Inflammatory macrophage treated with lipopolysaccharide for 4 hours (primary cell): ENCODE data around the gene MED12L.

Experiments
- DNase-seq: peaks from one replicate; pipeline ENCODE4 v3.0.0-alpha.2; 2020

Gene MED12L

GRCh38 chr3:151306168-151306810 is 220.8 kb downstream of the MED12L start:
- DNase-seq, result no peak

GRCh38 chr3:151307131-151307530 is 221.7 kb downstream of the MED12L start:
- DNase-seq, result no peak

GRCh38 chr3:151307583-151308488 is 222.4 kb downstream of the MED12L start:
- no peak for DNase-seq

- DNase-seq, result no peak
Measured at GRCh38 chr3:151309566-151309965, 224.1 kb downstream of the MED12L start.

- DNase-seq, result no peak
Measured at GRCh38 chr3:151312972-151313371, 227.5 kb downstream of the MED12L start.

GRCh38 chr3:151314137-151314536 is 228.7 kb downstream of the MED12L start:
- DNase-seq, result no peak

GRCh38 chr3:151314593-151314992 is 229.1 kb downstream of the MED12L start:
- no peak for DNase-seq

- no peak for DNase-seq
Measured at GRCh38 chr3:151315136-151315535, 229.7 kb downstream of the MED12L start.

GRCh38 chr3:151315846-151316245 is 230.4 kb downstream of the MED12L start:
- DNase-seq, result no peak

- no peak for DNase-seq
Measured at GRCh38 chr3:151316267-151316991, 231.0 kb downstream of the MED12L start, which contains the start of gene GPR87. GPR87 (minus strand) TSS chr3:151316820; CDS start chr3:151300100, 16,720 bp downstream.

GRCh38 chr3:151318313-151318712 is 232.8 kb downstream of the MED12L start:
- DNase-seq, result no peak

GRCh38 chr3:151318991-151319390 is 233.5 kb downstream of the MED12L start:
- DNase-seq, result peak; percentile 86

GRCh38 chr3:151319628-151320027 is 234.2 kb downstream of the MED12L start:
- DNase-seq, result no peak

- no peak for DNase-seq
Measured at GRCh38 chr3:151320131-151320530, 234.7 kb downstream of the MED12L start.

- DNase-seq, result peak; percentile 60
Measured at GRCh38 chr3:151321526-151321925, 236.1 kb downstream of the MED12L start.

GRCh38 chr3:151322511-151322910 is 237.0 kb downstream of the MED12L start:
- peak; percentile 18 for DNase-seq

- DNase-seq, result peak; percentile 43
Measured at GRCh38 chr3:151327571-151328198, 242.2 kb downstream of the MED12L start.

- peak; percentile 50 for DNase-seq
Measured at GRCh38 chr3:151328298-151328995, 243.0 kb downstream of the MED12L start.

- peak; percentile 74 for DNase-seq
Measured at GRCh38 chr3:151329363-151329762, 243.9 kb downstream of the MED12L start, which contains the start of gene P2RY13. P2RY13 (minus strand) TSS chr3:151329549; CDS start chr3:151329528, 21 bp downstream.

- peak; percentile 49 for DNase-seq
Measured at GRCh38 chr3:151330379-151330778, 244.9 kb downstream of the MED12L start.

- DNase-seq, result peak; percentile 85
Measured at GRCh38 chr3:151330899-151331298, 245.4 kb downstream of the MED12L start.

- DNase-seq, result peak; percentile 59
Measured at GRCh38 chr3:151331696-151332095, 246.2 kb downstream of the MED12L start.
